ENCODE measurements around the gene MRPL24. TPM values are rescaled to one million over a fixed set of nuclear protein-coding genes. Genes with fewer than 3 reads are reported as not detected.

MRPL24 gene
- total and polyA plus RNA-seq, 2 of the 13 experiments (the other 11 are each of a cell fraction or from before 2014, with no cell fraction given): 38.1 to 42.9 TPM

- no peak for TF ChIP-seq SYNCRIP (IDR thresholded peaks at IDR 0.05; ENCODE audit: insufficient read depth, low read depth, low read length)
- TF ChIP-seq KLF16 (CRISPR knock-in tag; IDR thresholded peaks at IDR 0.05): 0 out of 4 replicates have a peak, but pooled peaks of 1 of the 2 experiments have one; percentile 37
- no peak for TF ChIP-seq GPN1 (CRISPR knock-in tag; IDR thresholded peaks at IDR 0.05; ENCODE audit: borderline replicate concordance)
- TF ChIP-seq JUND (CRISPR knock-in tag; IDR thresholded peaks at IDR 0.05): peak; percentile 19; the same call in 1 of the 2 replicates
- no peak for TF ChIP-seq ZZZ3 (CRISPR knock-in tag; IDR thresholded peaks at IDR 0.05; ENCODE audit: borderline replicate concordance)
- peak; percentile 81; the same call in 1 of the 2 replicates for TF ChIP-seq NFAT5 (CRISPR knock-in tag; IDR thresholded peaks at IDR 0.05)
- peak; percentile 53; the same call in 1 of the 2 replicates for TF ChIP-seq ZNF235 (CRISPR knock-in tag; IDR thresholded peaks at IDR 0.05; ENCODE audit: borderline replicate concordance)
- TF ChIP-seq CBX2 (IDR thresholded peaks at IDR 0.05; ENCODE audit: low read depth, low read length): no peak
- TF ChIP-seq CBX2 (CRISPR knock-in tag; IDR thresholded peaks at IDR 0.05; ENCODE audit: low read depth): no peak
- no peak for TF ChIP-seq ZNF549 (CRISPR knock-in tag; IDR thresholded peaks at IDR 0.05)
- TF ChIP-seq SOX5 (CRISPR knock-in tag; IDR thresholded peaks at IDR 0.05; ENCODE audit: borderline replicate concordance): peak; percentile 12; the same call in 1 of the 2 replicates
- TF ChIP-seq MAFK (conservative IDR thresholded peaks at IDR 0.05 in 1 of 2, IDR thresholded peaks at IDR 0.05 in 1 of 2; ENCODE audit: low read length in 2 of 2): no peak
- no peak for TF ChIP-seq ZBTB49 (CRISPR knock-in tag; IDR thresholded peaks at IDR 0.05; ENCODE audit: borderline replicate concordance)
- no peak for TF ChIP-seq ZNF629 (CRISPR knock-in tag; conservative IDR thresholded peaks at IDR 0.05)
- TF ChIP-seq NKX3-1 (CRISPR knock-in tag; IDR thresholded peaks at IDR 0.05): peak; percentile 70
- no peak for TF ChIP-seq FOXA1 (IDR thresholded peaks at IDR 0.05)
- TF ChIP-seq FOXA1 (CRISPR knock-in tag; IDR thresholded peaks at IDR 0.05): no peak; the same call in 1 of the 2 replicates
- no peak for TF ChIP-seq RBAK (CRISPR knock-in tag; IDR thresholded peaks at IDR 0.05)
- TF ChIP-seq ZNF672 (CRISPR knock-in tag; IDR thresholded peaks at IDR 0.05): no peak
- peak; percentile 20; the same call in 1 of the 2 replicates for TF ChIP-seq POGZ (CRISPR knock-in tag; IDR thresholded peaks at IDR 0.05)
- no peak for TF ChIP-seq ZNF782 (CRISPR knock-in tag; IDR thresholded peaks at IDR 0.05; ENCODE audit: borderline replicate concordance)
These were observed 12.1 kb downstream of the MRPL24 start, which contains the start of gene ISG20L2 (continued) for GRCh38 chr1:156728599-156729462.

Measured in HepG2 (cell line).